GM19193 (cell line): ENCODE measurements around the gene CD34.

Experiments
- POLR2A ChIP-seq: IDR thresholded peaks from 4 replicates; pipeline ENCODE4 v1.6.1; 2011; ENCODE audit not compliant: insufficient read depth, insufficient read length; ENCODE audit errors: extremely low read depth

CD34 gene

DNA sequence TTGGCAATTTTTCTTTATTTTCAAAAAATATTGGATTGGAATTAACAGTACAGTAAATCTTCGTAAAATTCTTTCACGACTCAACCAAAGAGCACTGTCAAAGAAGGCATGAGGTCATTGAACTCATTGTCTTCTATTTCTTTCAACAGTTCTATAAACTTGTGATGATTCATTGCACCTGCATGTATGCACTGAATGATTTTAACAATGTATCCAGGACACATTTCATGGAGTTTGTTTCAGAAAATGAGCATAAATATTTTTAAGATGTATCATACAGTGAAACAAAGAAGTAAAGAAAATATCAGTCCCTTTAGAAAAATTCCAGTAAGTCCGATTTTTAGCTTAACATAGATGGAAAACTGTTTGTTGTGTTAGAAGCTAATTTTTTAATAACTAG lies 33.6 kb upstream of the CD34 start:
- TF ChIP-seq POLR2A, result no peak

DNA sequence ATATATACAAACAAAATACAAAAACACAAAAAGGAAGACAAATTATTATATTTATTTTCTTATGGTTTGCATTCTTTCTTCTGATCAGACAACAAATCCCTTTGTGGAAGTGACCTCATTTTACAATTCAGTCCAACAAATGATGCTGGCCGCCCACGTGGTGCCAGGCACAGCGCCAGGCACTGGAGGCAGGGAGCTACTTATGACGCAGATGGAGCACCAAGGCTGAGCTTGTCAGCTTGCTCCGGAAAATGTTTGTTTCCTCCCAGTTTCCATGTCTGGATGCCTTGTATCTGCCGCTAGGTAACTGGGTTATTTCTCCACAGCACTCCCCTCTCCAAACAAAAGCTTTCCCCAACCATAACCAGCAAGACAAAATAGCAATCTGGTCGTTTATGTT lies 30.7 kb upstream of the CD34 start:
- no peak for TF ChIP-seq POLR2A

- TF ChIP-seq POLR2A, result no peak
Measured at GRCh38 chr1:207938016-207938415, 27.1 kb upstream of the CD34 start.

- TF ChIP-seq POLR2A, result no peak
Measured at GRCh38 chr1:207937204-207937603, 26.3 kb upstream of the CD34 start.

DNA sequence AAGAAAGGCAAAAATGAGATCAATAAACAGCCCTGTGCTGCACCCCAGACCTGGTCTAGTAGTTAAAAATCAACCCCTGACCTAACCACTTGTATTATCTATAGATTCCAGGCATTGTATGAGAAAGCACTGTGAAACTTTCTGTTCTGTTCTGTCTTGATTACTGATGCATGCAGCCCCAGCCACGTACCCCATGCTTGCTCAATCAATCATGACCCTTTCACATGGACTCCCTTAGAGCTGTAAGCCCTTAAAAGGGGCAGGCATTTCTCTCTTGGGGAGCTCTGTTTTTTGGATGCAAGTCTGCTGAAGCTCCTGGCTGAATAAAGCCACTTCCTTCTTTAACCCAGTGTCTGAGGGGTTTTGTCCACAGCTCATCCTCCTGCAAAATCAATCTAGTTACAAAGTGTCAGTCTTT lies 24.2 kb upstream of the CD34 start:
- TF ChIP-seq POLR2A, result no peak

DNA sequence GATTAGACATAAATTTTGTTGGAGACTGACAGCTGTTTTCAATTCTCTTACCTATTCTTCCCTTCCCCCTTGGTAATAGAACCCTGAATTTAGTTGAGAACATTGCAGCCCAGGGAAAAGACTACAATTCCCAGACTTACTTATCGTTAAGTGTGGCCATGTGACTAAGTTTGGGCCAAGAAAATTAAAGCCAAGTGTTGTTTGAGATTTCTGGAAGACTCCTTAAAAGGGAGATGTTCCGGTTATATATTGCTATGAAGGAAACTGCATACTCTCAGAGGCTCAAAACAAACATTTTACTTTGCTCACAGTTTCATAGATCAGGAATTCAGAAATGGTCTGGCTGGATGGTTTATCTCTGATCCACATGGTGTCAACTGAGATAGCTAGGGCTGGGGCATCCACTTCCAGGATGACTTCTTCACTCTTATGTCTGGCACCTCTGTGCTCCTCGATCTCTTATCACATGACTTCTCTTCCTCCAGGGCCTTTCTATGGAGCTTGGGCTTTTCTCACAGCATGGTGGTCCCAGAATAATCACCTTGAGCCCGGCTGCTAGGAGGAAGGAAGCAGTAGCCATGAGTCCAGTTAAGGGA lies 22.4 kb upstream of the CD34 start:
- no peak for TF ChIP-seq POLR2A

GRCh38 chr1:207926984-207927383 lies 16.1 kb upstream of the CD34 start:
- TF ChIP-seq POLR2A, result no peak

GRCh38 chr1:207925210-207925609 lies 14.3 kb upstream of the CD34 start:
- TF ChIP-seq POLR2A, result no peak

DNA sequence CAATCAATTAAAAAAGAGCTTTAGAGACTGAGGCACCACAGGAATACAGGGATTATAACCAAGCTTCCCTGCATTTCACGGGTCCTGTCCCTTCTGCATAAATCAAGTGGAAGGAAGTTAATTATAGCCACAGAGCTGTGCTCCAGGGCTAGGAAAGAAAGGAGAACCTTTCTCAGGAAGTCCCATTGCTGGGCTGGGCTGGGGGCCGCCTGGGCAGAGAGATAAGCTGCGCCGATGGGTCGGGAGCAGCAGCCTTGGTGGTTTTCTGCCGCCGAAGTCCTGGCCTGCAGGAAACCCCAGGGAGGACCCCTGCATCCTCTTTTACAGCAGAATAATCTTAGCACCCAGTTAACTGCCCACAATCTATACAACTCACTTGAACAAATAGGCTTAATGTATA lies 12.6 kb upstream of the CD34 start:
- no peak for TF ChIP-seq POLR2A

DNA sequence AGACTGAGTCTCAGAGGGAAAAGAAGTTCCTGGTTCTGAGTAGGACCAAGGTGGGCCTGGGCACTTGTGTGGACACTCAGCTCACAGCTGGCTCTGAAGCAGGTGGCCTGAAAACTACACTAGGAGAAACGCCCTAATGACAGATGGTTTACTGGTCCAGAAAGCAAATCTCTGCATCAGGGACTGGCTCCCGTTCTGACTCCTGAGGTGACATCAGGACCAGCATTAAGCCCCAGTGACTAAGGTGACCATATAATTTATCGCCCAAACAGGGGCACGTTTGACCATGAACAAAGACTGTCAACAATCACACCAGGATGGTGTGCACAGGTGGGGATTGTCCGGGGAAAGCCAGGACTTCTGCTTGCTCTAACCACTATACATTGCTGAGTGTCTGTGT lies 12.2 kb upstream of the CD34 start:
- no peak for TF ChIP-seq POLR2A

DNA sequence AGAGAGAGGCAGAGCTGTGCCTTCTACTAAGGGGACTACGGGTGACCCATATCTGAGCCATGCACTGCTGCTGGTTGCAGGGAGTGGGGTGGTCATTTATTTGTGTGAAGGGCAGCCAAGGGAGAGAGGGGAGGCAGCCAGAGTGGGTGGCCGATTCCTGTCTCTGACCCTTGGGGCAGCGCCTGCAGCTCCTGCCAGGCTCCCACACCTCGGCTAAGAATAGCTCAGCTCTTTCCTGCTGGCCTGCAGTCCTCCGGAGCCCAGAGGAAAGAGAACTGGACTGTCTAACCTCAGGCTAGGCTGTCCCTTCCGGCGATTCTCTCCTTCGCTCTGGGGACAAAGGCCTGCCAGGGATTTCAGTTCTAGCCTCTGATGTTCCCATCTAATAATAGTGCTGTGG lies 11.6 kb upstream of the CD34 start:
- no peak for TF ChIP-seq POLR2A

DNA sequence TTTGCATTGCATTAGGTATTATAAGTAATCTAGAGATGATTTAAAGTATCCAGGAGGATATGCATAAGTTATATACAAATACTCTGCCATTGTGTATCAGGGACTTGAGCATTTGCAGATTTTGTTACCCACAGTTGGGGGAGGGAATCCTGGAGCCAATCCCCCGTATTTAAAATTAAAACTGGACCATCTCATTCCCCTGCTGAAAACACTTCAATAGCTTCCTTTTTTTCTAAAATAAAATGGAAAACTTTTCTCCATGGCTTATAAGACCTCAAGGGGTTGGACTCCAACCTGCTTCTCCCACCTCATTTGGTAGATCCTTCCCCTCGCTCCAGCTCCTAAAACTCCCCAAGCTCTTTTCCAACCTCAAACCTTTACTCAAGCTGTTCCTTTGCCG lies 10.4 kb upstream of the CD34 start:
- no peak for TF ChIP-seq POLR2A

GRCh38 chr1:207920444-207921021 lies 9.6 kb upstream of the CD34 start:
- TF ChIP-seq POLR2A, result no peak

DNA sequence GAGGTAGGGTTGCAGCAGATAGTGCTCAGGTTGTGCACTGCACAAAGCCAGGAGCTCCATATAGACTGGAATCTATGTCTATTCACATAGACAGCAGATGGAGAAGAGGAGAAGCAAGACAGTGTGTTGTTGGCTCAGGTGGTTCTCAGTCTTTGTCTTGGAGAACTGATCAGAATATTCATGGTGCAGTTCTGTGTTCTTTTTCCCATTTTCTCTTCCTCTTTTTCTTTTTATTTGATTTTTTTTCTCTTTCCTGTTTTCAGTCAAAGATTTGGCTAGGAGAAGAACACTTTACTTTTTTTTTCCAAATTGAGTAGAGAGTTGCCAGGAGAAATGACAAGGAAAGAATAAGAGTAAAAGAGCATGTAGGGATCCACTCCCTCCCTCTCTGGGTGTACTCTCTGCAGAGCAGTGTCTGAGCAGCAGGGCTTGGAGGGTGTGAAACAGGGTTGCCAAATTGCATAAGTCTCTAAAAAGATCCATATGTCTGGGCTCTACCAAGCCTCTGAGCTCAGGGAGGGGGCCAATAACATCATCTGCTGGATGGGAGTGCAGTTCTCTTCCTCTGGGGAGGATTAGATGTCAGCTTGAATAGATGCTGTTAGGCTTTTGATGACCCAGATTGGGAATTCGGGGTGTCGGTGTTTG lies 8.7 kb upstream of the CD34 start:
- no peak for TF ChIP-seq POLR2A

DNA sequence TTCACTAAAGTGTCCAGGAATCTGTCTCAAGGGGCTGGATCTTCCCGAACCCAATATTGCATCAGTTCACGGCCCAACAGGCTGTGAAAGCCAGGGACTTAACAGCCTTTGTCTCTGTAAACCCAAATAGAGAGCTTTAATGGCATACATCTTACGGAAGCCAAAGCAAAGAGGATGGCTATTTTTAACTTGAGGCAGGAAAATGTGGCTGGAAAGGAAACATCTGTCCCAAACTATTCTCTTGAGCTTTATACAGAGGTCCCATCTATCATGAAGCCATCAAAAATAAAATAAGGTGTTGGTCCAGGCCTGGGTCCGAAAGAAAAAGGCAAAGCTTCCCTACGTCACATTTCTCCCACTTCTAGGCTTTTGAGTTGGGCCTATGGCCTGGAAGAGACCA lies 7.7 kb upstream of the CD34 start:
- TF ChIP-seq POLR2A, result no peak

GRCh38 chr1:207918011-207918410 lies 7.1 kb upstream of the CD34 start:
- no peak for TF ChIP-seq POLR2A
